ENCODE measurements around the gene SREBF2. TPM values are rescaled to one million over a fixed set of nuclear protein-coding genes. Genes with fewer than 3 reads are reported as not detected.

The SREBF2 gene
- total and polyA plus RNA-seq, 2 of the 13 experiments (the other 11 are each of a cell fraction or from before 2014, with no cell fraction given), result 53.8 to 72.6 TPM

DNA sequence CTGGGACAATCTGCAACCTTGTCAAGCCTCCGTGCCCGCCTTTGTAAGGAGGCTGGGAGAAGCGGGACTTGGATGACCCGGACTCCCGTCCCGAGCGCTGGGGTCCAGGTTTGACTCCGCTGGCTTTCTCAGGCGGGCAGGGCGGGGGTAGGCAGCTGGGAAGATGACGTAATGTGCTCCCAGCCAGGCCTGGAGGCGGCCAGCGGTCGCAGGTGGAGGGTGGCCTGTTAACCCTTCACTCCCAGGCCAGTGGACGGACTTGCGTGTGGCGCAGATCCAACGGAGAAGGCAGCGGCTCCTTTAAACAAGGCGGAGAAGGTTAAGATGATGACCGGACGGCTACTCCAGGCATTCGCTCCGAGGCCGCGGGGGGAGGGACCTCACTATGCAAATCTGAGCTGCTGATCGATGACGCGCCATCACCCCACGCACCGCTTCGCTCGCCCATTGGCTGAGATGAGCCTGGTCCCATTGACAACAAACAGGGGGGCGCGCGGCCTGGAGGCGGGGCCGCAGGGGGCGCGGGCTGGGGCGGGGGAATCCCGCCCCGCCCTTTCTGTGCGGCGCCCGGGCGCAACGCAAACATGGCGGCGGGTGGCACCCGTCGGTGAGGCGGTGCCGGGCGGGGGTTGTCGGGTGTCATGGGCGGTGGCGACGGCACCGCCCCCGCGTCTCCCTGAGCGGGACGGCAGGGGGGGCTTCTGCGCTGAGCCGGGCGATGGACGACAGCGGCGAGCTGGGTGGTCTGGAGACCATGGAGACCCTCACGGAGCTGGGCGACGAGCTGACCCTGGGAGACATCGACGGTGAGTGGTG is at the start of gene SREBF2 (continued):
- TF ChIP-seq ZNF431 (CRISPR knock-in tag; IDR thresholded peaks at IDR 0.05; ENCODE audit: borderline replicate concordance, low read depth) (peak; percentile 80), TRIM24 (CRISPR knock-in tag; IDR thresholded peaks at IDR 0.05) (no peak), XBP1 (CRISPR knock-in tag; IDR thresholded peaks at IDR 0.05) (0 out of 2 replicates have a peak, but pooled peaks have one; percentile 63), ATF4 (CRISPR knock-in tag; IDR thresholded peaks at IDR 0.05) (peak; percentile 19 to 92; a peak in 3 of 4 replicates), ZNF263 (CRISPR knock-in tag; IDR thresholded peaks at IDR 0.05) (no peak), NR2F1 (CRISPR knock-in tag; IDR thresholded peaks at IDR 0.05) (no peak; a peak in 1 of 4 replicates), RFXAP (CRISPR knock-in tag; IDR thresholded peaks at IDR 0.05; ENCODE audit: borderline replicate concordance) (peak; percentile 60; the same call in 1 of the 2 replicates), PLSCR1 (CRISPR knock-in tag; IDR thresholded peaks at IDR 0.05; ENCODE audit: borderline replicate concordance) (no peak; the same call in 1 of the 2 replicates), FOSL1 (CRISPR knock-in tag; IDR thresholded peaks at IDR 0.05; ENCODE audit: borderline replicate concordance) (no peak), EHMT2 (IDR thresholded peaks at IDR 0.05; ENCODE audit: borderline replicate concordance, low read depth, low read length) (no peak)
- TF ChIP-seq, protein P1, sequence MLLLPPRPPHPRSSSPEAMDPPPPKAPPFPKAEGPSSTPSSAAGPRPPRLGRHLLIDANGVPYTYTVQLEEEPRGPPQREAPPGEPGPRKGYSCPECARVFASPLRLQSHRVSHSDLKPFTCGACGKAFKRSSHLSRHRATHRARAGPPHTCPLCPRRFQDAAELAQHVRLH (CRISPR knock-in tag; IDR thresholded peaks at IDR 0.05; ENCODE audit: borderline replicate concordance, low read depth), result peak; percentile 95
- TF ChIP-seq, protein P2, sequence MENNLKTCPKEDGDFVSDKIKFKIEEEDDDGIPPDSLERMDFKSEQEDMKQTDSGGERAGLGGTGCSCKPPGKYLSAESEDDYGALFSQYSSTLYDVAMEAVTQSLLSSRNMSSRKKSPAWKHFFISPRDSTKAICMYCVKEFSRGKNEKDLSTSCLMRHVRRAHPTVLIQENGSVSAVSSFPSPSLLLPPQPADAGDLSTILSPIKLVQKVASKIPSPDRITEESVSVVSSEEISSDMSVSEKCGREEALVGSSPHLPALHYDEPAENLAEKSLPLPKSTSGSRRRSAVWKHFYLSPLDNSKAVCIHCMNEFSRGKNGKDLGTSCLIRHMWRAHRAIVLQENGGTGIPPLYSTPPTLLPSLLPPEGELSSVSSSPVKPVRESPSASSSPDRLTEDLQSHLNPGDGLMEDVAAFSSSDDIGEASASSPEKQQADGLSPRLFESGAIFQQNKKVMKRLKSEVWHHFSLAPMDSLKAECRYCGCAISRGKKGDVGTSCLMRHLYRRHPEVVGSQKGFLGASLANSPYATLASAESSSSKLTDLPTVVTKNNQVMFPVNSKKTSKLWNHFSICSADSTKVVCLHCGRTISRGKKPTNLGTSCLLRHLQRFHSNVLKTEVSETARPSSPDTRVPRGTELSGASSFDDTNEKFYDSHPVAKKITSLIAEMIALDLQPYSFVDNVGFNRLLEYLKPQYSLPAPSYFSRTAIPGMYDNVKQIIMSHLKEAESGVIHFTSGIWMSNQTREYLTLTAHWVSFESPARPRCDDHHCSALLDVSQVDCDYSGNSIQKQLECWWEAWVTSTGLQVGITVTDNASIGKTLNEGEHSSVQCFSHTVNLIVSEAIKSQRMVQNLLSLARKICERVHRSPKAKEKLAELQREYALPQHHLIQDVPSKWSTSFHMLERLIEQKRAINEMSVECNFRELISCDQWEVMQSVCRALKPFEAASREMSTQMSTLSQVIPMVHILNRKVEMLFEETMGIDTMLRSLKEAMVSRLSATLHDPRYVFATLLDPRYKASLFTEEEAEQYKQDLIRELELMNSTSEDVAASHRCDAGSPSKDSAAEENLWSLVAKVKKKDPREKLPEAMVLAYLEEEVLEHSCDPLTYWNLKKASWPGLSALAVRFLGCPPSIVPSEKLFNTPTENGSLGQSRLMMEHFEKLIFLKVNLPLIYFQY (CRISPR knock-in tag; IDR thresholded peaks at IDR 0.05; ENCODE audit: borderline replicate concordance), result peak; percentile 54
- TF ChIP-seq, protein P3, sequence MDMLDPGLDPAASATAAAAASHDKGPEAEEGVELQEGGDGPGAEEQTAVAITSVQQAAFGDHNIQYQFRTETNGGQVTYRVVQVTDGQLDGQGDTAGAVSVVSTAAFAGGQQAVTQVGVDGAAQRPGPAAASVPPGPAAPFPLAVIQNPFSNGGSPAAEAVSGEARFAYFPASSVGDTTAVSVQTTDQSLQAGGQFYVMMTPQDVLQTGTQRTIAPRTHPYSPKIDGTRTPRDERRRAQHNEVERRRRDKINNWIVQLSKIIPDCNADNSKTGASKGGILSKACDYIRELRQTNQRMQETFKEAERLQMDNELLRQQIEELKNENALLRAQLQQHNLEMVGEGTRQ (IDR thresholded peaks at IDR 0.05; ENCODE audit: low read depth, low read length), result 0 out of 2 replicates have a peak, but pooled peaks have one; percentile 8
- TF ChIP-seq, protein P3 (CRISPR knock-in tag; IDR thresholded peaks at IDR 0.05; ENCODE audit: borderline replicate concordance), result no peak

Measured in HepG2 (cell line).